Vagina (tissue), 2 donors: ENCODE measurements around the gene SLC37A3. TPM values are rescaled to one million over a fixed set of nuclear protein-coding genes. Genes with fewer than 3 reads are reported as not detected.

Experiments
- DNase-seq, 2 donors: peaks; one replicate each; pipeline ENCODE4 v3.0.0-alpha.2; 2017; ENCODE audit errors: extremely low spot score in 2 of 2
- H3K27ac ChIP-seq: fragments of 200-600 bp; sonication (generic); one replicate; pipeline ENCODE4 v1.5.1; 2019
- H3K27me3 ChIP-seq: fragments of 200-600 bp; sonication (generic); one replicate; pipeline ENCODE4 v1.5.1; 2019
- H3K36me3 ChIP-seq, 2 donors: fragments of 200-600 bp; sonication (generic); one replicate each; pipeline ENCODE4 v1.5.1; 2017 to 2019
- H3K4me1 ChIP-seq: fragments of 200-600 bp; sonication (generic); one replicate; pipeline ENCODE4 v1.5.1; 2019
- H3K4me3 ChIP-seq, 2 donors: fragments of 200-600 bp; sonication (generic); 1 replicate in 1 of 2; 2 replicates in 1 of 2; pipeline ENCODE4 v1.5.1; 2016 to 2019
- H3K9me3 ChIP-seq: fragments of 200-600 bp; sonication (generic); one replicate; pipeline ENCODE4 v1.5.1; 2019
- POLR2A ChIP-seq, 2 donors: fragments of 450-650 bp; IDR thresholded peaks; one replicate each; pipeline ENCODE4 v1.6.1; 2017; ENCODE audit warnings: antibody characterized with exemption in 2 of 2, mild to moderate bottlenecking in 2 of 2, moderate library complexity in 2 of 2
- POLR2AphosphoS5 ChIP-seq, 2 donors: sonication (generic); formaldehyde crosslinking; IDR thresholded peaks; one replicate each; pipeline ENCODE4 v1.9.0; 2017; ENCODE audit warnings: antibody characterized with exemption in 2 of 2, mild to moderate bottlenecking in 2 of 2, low read depth in 1 of 2; ENCODE audit not compliant: insufficient read depth in 1 of 2
- intact Hi-C: fragments of 100-400 bp; cut with DNase I; formaldehyde crosslinking; loops from one replicate; pipeline ENCODE4 v1.15.1; 2023
- total RNA-seq: library from RNA; depleted of rRNA; stranded (reverse); fragments of >200 nt; gene quantifications from one replicate; pipeline ENCODE4 v1.2.3, GENCODE V29; 2016
- TF ChIP-seq, protein P1 (sequence below), 3 experiments: fragments of 450-650 bp in 2 of 3; fragments of 200-600 bp in 1 of 3; sonication (generic) in 1 of 3; IDR thresholded peaks; one replicate each; pipeline ENCODE4 v1.5.1; 2017 to 2019; ENCODE audit warnings: antibody characterized with exemption in 3 of 3, mild to moderate bottlenecking in 2 of 3, moderate library complexity in 2 of 3

SLC37A3 gene
- total RNA-seq, 1 donor from 2014 or later = 80.8 TPM

GRCh38 chr7:140439359-140439758 lies 41.0 kb upstream of the SLC37A3 start:
- Histone ChIP-seq H3K9me3 (no peaks in the 10 kb centered on the region), H3K27ac (no peak overlapping the region), H3K36me3 (no peaks in the 10 kb centered on the region), H3K4me1 (no peaks in the 10 kb centered on the region), H3K4me3 (no peak overlapping the region), H3K27me3 (no peaks in the 10 kb centered on the region)
- TF ChIP-seq, protein P1, sequence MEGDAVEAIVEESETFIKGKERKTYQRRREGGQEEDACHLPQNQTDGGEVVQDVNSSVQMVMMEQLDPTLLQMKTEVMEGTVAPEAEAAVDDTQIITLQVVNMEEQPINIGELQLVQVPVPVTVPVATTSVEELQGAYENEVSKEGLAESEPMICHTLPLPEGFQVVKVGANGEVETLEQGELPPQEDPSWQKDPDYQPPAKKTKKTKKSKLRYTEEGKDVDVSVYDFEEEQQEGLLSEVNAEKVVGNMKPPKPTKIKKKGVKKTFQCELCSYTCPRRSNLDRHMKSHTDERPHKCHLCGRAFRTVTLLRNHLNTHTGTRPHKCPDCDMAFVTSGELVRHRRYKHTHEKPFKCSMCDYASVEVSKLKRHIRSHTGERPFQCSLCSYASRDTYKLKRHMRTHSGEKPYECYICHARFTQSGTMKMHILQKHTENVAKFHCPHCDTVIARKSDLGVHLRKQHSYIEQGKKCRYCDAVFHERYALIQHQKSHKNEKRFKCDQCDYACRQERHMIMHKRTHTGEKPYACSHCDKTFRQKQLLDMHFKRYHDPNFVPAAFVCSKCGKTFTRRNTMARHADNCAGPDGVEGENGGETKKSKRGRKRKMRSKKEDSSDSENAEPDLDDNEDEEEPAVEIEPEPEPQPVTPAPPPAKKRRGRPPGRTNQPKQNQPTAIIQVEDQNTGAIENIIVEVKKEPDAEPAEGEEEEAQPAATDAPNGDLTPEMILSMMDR (IDR thresholded peaks at IDR 0.05) = no peak
- no peak for TF ChIP-seq POLR2AphosphoS5 (IDR thresholded peaks at IDR 0.05; ENCODE audit: insufficient read depth in 1 of 2, low read depth in 1 of 2)
- TF ChIP-seq POLR2A (IDR thresholded peaks at IDR 0.05) = no peak
- intact Hi-C loops = no loop called here
- no peak for DNase-seq

DNA sequence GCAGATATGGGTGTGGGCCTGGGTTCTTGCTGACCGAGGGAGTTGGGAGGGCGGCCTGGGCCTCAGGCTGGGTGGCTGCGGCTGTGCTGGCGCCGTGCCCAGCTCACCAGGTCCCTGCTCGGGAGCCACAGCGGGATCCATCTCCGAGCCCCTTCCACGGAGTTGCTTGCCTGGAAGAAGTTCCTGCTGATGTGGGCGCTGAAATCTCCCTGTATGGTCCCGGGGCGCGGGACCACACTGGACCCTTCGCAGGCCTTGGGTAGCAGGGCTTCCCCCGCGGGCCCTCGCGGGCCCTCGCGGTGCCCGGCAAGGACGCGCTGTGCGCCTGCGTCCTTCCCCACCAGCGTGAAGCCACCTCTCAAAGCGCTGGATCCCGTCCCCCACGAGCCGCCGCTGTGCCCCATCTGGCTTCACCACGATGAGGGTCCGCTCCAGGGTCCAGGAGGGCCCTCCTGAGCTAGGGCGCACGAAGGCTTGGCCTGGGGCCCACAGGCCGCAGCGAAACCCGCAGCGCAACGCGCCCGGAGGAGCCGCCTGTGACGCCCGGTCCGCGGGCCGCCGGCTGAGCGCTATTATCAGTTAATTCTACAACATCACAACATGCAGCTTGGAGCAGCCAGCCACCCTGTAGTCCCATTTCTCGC lies 37.0 kb upstream of the SLC37A3 start:
- Histone ChIP-seq H3K27ac (no peak overlapping the region), H3K4me3 (no peak overlapping the region), H3K9me3 (no peaks in the 10 kb centered on the region), H3K36me3 (no peaks in the 10 kb centered on the region), H3K27me3 (no peaks in the 10 kb centered on the region), H3K4me1 (no peaks in the 10 kb centered on the region)
- intact Hi-C loops = no loop called here
- TF ChIP-seq, protein P1 (IDR thresholded peaks at IDR 0.05) = no peak
- TF ChIP-seq POLR2A (IDR thresholded peaks at IDR 0.05) (no peak), POLR2AphosphoS5 (IDR thresholded peaks at IDR 0.05; ENCODE audit: insufficient read depth in 1 of 2, low read depth in 1 of 2) (no peak)
- DNase-seq = no peak

DNA sequence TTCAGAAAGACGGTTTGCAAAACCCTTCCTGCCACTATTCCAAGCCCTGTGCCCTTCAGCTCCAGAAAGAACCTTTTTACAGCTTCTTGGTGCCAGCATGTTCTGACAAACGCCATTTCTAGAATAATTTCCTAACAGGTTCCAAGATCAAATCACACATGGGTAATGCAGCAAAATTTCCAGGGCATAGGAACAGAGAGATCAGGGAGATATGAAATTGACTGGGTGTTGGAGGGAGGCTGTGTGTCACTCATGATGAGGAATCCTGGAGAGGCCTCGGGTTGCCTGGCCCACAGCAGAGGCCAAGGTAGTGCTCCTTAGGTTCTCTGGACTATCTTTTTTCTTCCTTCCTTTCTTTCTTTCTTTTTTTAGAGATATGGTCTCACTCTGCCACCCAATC lies 35.1 kb upstream of the SLC37A3 start:
- Histone ChIP-seq H3K4me1 (no peaks in the 10 kb centered on the region), H3K36me3 (no peaks in the 10 kb centered on the region), H3K9me3 (no peaks in the 10 kb centered on the region), H3K4me3 (no peak overlapping the region), H3K27me3 (no peaks in the 10 kb centered on the region), H3K27ac (no peak overlapping the region)
- no peak for DNase-seq
- TF ChIP-seq POLR2AphosphoS5 (IDR thresholded peaks at IDR 0.05; ENCODE audit: insufficient read depth in 1 of 2, low read depth in 1 of 2) = no peak
- no peak for TF ChIP-seq POLR2A (IDR thresholded peaks at IDR 0.05)
- TF ChIP-seq, protein P1 (IDR thresholded peaks at IDR 0.05) = no peak
- intact Hi-C loops = no loop called here

GRCh38 chr7:140426130-140426529 lies 27.8 kb upstream of the SLC37A3 start:
- H3K36me3 ChIP-seq = no peaks in the 10 kb centered on the region
- H3K9me3 ChIP-seq = no peaks in the 10 kb centered on the region
- H3K4me1 ChIP-seq = no peaks in the 10 kb centered on the region
- intact Hi-C loops = no loop called here
- no peak for DNase-seq
- H3K27me3 ChIP-seq = no peaks in the 10 kb centered on the region
- no peak overlapping the region for H3K4me3 ChIP-seq
- H3K27ac ChIP-seq = no peak overlapping the region
- no peak for TF ChIP-seq POLR2A (IDR thresholded peaks at IDR 0.05)
- no peak for TF ChIP-seq POLR2AphosphoS5 (IDR thresholded peaks at IDR 0.05; ENCODE audit: insufficient read depth in 1 of 2, low read depth in 1 of 2)
- TF ChIP-seq, protein P1 (IDR thresholded peaks at IDR 0.05) = no peak

GRCh38 chr7:140425718-140426117 lies 27.4 kb upstream of the SLC37A3 start:
- TF ChIP-seq POLR2AphosphoS5 (IDR thresholded peaks at IDR 0.05; ENCODE audit: insufficient read depth in 1 of 2, low read depth in 1 of 2) (no peak), POLR2A (IDR thresholded peaks at IDR 0.05) (no peak)
- TF ChIP-seq, protein P1 (IDR thresholded peaks at IDR 0.05) = no peak
- no peaks in the 10 kb centered on the region for H3K36me3 ChIP-seq
- H3K4me3 ChIP-seq = no peak overlapping the region
- H3K27ac ChIP-seq = no peak overlapping the region
- H3K4me1 ChIP-seq = no peaks in the 10 kb centered on the region
- no peak for DNase-seq
- H3K27me3 ChIP-seq = no peaks in the 10 kb centered on the region
- intact Hi-C loops = no loop called here
- no peaks in the 10 kb centered on the region for H3K9me3 ChIP-seq
